HCT116 (cell line): ENCODE data around the gene ABTB2. TPM values are rescaled to one million over a fixed set of nuclear protein-coding genes. Genes with fewer than 3 reads are reported as not detected.

Experiments
- ATAC-seq: fragments of 200-7000 bp; cut with Tn5 transposase; 2 replicates; pipeline ENCODE4 v1.9.1; 2020; ENCODE audit warnings: mild to moderate bottlenecking, moderate library complexity
- BruUV-seq: library from RNA; stranded (reverse); fragments of 400-500 nt; replicated peaks from 2 replicates; lab custom pipeline; 2021; lab: Mats Ljungman, UMichigan
- CTCF ChIA-PET: fragments of 300-600 bp; sonication (Branson Sonifier 250); formaldehyde crosslinking; loops from one replicate; lab custom pipeline; 2021; ENCODE audit warnings: antibody characterized with exemption; lab: Charles Lee
- POLR2A ChIA-PET: fragments of 300-600, 350-600 bp; sonication (Branson Sonifier 250); formaldehyde crosslinking; loops from one replicate; lab custom pipeline; 2021; ENCODE audit warnings: antibody characterized with exemption; lab: Charles Lee
- RAD21 ChIA-PET, 2 experiments: fragments of 300-600 bp; sonication (Branson Sonifier 250); formaldehyde crosslinking; loops; one replicate each; lab custom pipeline; 2023; ENCODE audit warnings: low total read pairs in 2 of 2; ENCODE audit not compliant: uncharacterized antibody in 2 of 2, unreplicated experiment in 2 of 2, low non-redundant PET in 1 of 2; lab: Charles Lee
- DNase-seq: peaks from one replicate; pipeline ENCODE4 v3.0.0-alpha.2; 2010; ENCODE audit warnings: low read depth, low spot score
- H2AFZ ChIP-seq: fragments of 200-600 bp; shearing (Covaris generic), sonication (generic); 2 replicates; pipeline ENCODE4 v1.6.1; 2017; ENCODE audit warnings: low read depth, mixed run types, mixed read lengths, antibody characterized with exemption, low read length; ENCODE audit not compliant: poor library complexity, severe bottlenecking
- H3K27ac ChIP-seq: 2 replicates; pipeline ENCODE4 v1.5.1; 2012; ENCODE audit warnings: low read depth, low read length
- H3K27me3 ChIP-seq: fragments of 200-600 bp; sonication (generic); 2 replicates; pipeline ENCODE4 v1.6.1; 2016; ENCODE audit warnings: mixed run types, low read length, mixed read lengths; ENCODE audit not compliant: insufficient read depth
- H3K36me3 ChIP-seq, 2 experiments: fragments of 200-500 bp in 1 of 2; fragments of 200-600 bp in 1 of 2; sonication (Bioruptor generic) in 1 of 2; sonication (generic) in 1 of 2; 2 replicates each; pipeline versions ENCODE4 v1.5.1 to v1.6.1; 2014 to 2016; ENCODE audit warnings: low read length in 2 of 2, inconsistent platforms in 1 of 2, mixed read lengths in 1 of 2, mixed run types in 1 of 2; ENCODE audit not compliant: insufficient read depth in 2 of 2, control insufficient read depth in 1 of 2
- H3K4me1 ChIP-seq, 2 experiments: fragments of 200-600 bp in 1 of 2; sonication (generic) in 1 of 2; 2 replicates each; pipeline versions ENCODE4 v1.5.1 to v1.6.1; 2012 to 2017; ENCODE audit warnings: low read length in 2 of 2, inconsistent platforms in 1 of 2, mild to moderate bottlenecking in 1 of 2, mixed read lengths in 1 of 2, mixed run types in 1 of 2, moderate library complexity in 1 of 2; ENCODE audit not compliant: insufficient read depth in 2 of 2, control insufficient read depth in 1 of 2
- H3K4me2 ChIP-seq: fragments of 200-600 bp; sonication (generic); 2 replicates; pipeline ENCODE4 v1.6.1; 2017; ENCODE audit warnings: mixed run types, low read length, mixed read lengths
- H3K4me3 ChIP-seq, 2 experiments: fragments of 200-600 bp in 1 of 2; sonication (generic) in 1 of 2; replicated peaks in 1 of 2; 2 replicates each; pipeline ENCODE4 v1.5.1; 2011 to 2016; ENCODE audit warnings: low read length in 2 of 2, control low read depth in 1 of 2, low read depth in 1 of 2, mild to moderate bottlenecking in 1 of 2, mixed read lengths in 1 of 2, mixed run types in 1 of 2
- H3K79me2 ChIP-seq: fragments of 200-600 bp; sonication (generic); 2 replicates; pipeline ENCODE4 v1.6.1; 2017; ENCODE audit warnings: mild to moderate bottlenecking, mixed run types, low read length, moderate library complexity, mixed read lengths; ENCODE audit not compliant: insufficient read depth
- H3K9ac ChIP-seq: fragments of 200-600 bp; sonication (generic); 2 replicates; pipeline ENCODE4 v1.6.1; 2016; ENCODE audit warnings: low read length, mixed read lengths
- H3K9me2 ChIP-seq: fragments of 200-600 bp; sonication (generic), shearing (Covaris generic); 2 replicates; pipeline ENCODE4 v1.6.1; 2017; ENCODE audit warnings: mixed run types, mild to moderate bottlenecking, moderate library complexity; ENCODE audit not compliant: insufficient read depth
- H3K9me3 ChIP-seq, 2 experiments: fragments of 200-500 bp in 1 of 2; fragments of 200-600 bp in 1 of 2; sonication (Bioruptor generic) in 1 of 2; sonication (generic) in 1 of 2; 2 replicates each; pipeline ENCODE4 v1.6.1; 2014 to 2017; ENCODE audit warnings: low read length in 2 of 2, mixed read lengths in 2 of 2, inconsistent platforms in 1 of 2, low read depth in 1 of 2, mild to moderate bottlenecking in 1 of 2, mixed run types in 1 of 2, moderate library complexity in 1 of 2; ENCODE audit not compliant: control insufficient read depth in 1 of 2, insufficient read depth in 1 of 2
- H4K20me1 ChIP-seq: fragments of 200-600 bp; sonication (generic), shearing (Covaris generic); 2 replicates; pipeline ENCODE4 v1.6.1; 2017; ENCODE audit warnings: mixed run types, mild to moderate bottlenecking, moderate library complexity; ENCODE audit not compliant: insufficient read depth
- FOSL1 ChIP-seq: IDR thresholded peaks from 2 replicates; pipeline ENCODE4 v1.6.1; 2012; ENCODE audit warnings: low read depth
- REST ChIP-seq: IDR thresholded peaks from 2 replicates; pipeline ENCODE4 v1.6.1; 2012; ENCODE audit warnings: low read depth
- TCF7L2 ChIP-seq: IDR thresholded peaks from 2 replicates; pipeline ENCODE4 v1.7.0; 2011; ENCODE audit warnings: borderline replicate concordance, inconsistent platforms; ENCODE audit not compliant: insufficient read depth, insufficient read length; ENCODE audit errors: extremely low read depth
- ZFX ChIP-seq: fragments of 450-650 bp; IDR thresholded peaks from 2 replicates; pipeline ENCODE4 v1.6.1; 2017
- intact Hi-C: fragments of 100-400 bp; cut with micrococcal nuclease; formaldehyde crosslinking; loops from 2 replicates; pipeline ENCODE4 v1.10.0; 2022
- total RNA-seq: library from RNA; stranded (reverse); gene quantifications from one replicate; pipeline ENCODE4 v1.2.1, GENCODE V29; 2021; ENCODE audit not compliant: unreplicated experiment

The ABTB2 gene
- total RNA-seq, 1 experiment from 2014 or later = 6.8 TPM

- no peak overlapping the region for H2AFZ ChIP-seq
- peaks cover 26 to 31% of the 10 kb centered on the region in 2 experiments for H3K4me1 ChIP-seq
- BruUV-seq = no TSS peak
- no peaks in the 10 kb centered on the region for H4K20me1 ChIP-seq
- no peak overlapping the region for H3K27ac ChIP-seq
- no peak overlapping the region for H3K9ac ChIP-seq
- H3K4me2 ChIP-seq = peak overlapping the region; percentile 57; the same call in 1 of the 2 replicates
- ChIA-PET POLR2A (interaction anchor here (0.8 to 1.2 kb wide), 2 partner anchors 8 to 16 kb away, joined by 3 read pairs; no protein-coding TSS in a partner anchor), RAD21 (no interaction called here), CTCF (interaction anchor here (1.4 kb wide), 1 partner anchor 158 kb away, joined by 4 read pairs; no protein-coding TSS in a partner anchor)
- ATAC-seq (no peak), DNase-seq (no peak)
- no peaks in the 10 kb centered on the region for H3K27me3 ChIP-seq
- H3K79me2 ChIP-seq = no peaks in the 10 kb centered on the region
- no peaks in the 10 kb centered on the region for H3K36me3 ChIP-seq
- no peak overlapping the region for H3K4me3 ChIP-seq
- H3K9me2 ChIP-seq = no peaks in the 10 kb centered on the region
- TF ChIP-seq TCF7L2 = no peak
- 0 out of 2 replicates have a peak, but pooled peaks have one; percentile 4 for TF ChIP-seq REST
- intact Hi-C loops = no loop called here
- no peaks in the 10 kb centered on the region for H3K9me3 ChIP-seq
These were observed 25.3 kb downstream of the ABTB2 start for GRCh38 chr11:34332524-34332923.

GRCh38 chr11:34331736-34332135, 26.1 kb downstream of the ABTB2 start:
- H2AFZ ChIP-seq = no peak overlapping the region
- no peak overlapping the region for H3K9ac ChIP-seq
- no peaks in the 10 kb centered on the region for H3K27me3 ChIP-seq
- no peaks in the 10 kb centered on the region for H4K20me1 ChIP-seq
- intact Hi-C loops = no loop called here
- H3K36me3 ChIP-seq = no peaks in the 10 kb centered on the region
- H3K4me1 ChIP-seq = peaks cover 26 to 31% of the 10 kb centered on the region in 2 experiments
- H3K79me2 ChIP-seq = no peaks in the 10 kb centered on the region
- no TSS peak for BruUV-seq
- no peak for TF ChIP-seq TCF7L2
- TF ChIP-seq FOSL1 = peak; percentile 46
- no peak for TF ChIP-seq ZFX
- RAD21 ChIA-PET = no interaction called here
- ATAC-seq = peak; percentile 64
- peak overlapping the region; percentile 57 for H3K4me2 ChIP-seq
- no peak overlapping the region for H3K4me3 ChIP-seq
- no peak overlapping the region for H3K27ac ChIP-seq
- POLR2A ChIA-PET = interaction anchor here (1.2 kb wide), 1 partner anchor 9 kb away, joined by 3 read pairs; no protein-coding TSS in a partner anchor
- no peak for DNase-seq
- CTCF ChIA-PET = interaction anchor here (1.4 kb wide), 1 partner anchor 157 kb away, joined by 4 read pairs; no protein-coding TSS in a partner anchor
- no peaks in the 10 kb centered on the region for H3K9me3 ChIP-seq
- no peaks in the 10 kb centered on the region for H3K9me2 ChIP-seq
